Activated CD4-positive, alpha-beta T cell treated with anti-CD3 and anti-CD28 coated beads, Interleukin-2, amount 50 U/mL, for 16 hours (primary cell): ENCODE measurements around the gene KMO.
A peak's percentile ranks its signal among the peaks of the same experiment; 100 is the strongest.

Source experiments
- DNase-seq: peaks from one replicate; pipeline ENCODE4 v3.0.0-alpha.2; 2020

The KMO gene

DNA sequence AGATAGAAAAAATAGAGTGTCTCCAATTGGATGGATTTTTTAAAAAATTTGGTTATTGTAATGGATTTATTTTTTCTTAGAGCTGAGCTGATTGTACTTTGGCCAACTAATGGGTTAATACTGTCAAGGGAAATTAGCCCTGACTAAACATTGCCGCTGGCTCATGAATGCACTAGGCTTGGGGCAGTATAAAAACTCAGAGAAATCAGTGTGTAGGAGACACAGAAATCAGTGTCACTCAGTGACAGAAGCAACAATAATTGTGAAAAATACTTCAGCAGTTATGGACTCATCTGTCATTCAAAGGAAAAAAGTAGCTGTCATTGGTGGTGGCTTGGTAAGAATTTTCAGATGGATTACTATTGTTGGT is at the start of gene KMO:
TSS of gene KMO (plus strand) at position 217 of the 370 bp plus-strand sequence. CDS start at position 284, 67 bp downstream.
- DNase-seq, result no peak

DNA sequence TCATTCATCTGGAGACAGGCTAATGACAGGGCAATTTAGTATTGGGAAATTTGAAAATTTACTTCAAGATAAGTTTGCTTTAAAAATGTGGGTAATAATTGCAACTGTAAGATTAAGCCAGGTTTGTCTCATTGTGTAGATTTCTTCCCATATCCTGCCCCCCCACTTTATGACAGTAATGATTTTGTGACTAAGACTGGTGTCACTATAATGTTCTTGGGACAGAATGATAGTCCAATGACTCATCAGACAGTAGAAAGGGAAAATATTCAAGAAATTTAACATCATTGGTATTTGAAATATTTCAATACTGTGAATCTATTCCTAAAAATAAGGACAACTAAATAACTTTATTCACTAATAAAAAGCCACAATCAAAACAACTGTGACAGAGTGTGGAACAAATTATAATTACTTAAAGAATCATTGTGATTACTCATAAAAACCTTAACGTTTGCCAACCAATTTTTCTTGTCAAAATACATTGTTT is 49.4 kb upstream of the KMO start:
- DNase-seq, result no peak

DNA sequence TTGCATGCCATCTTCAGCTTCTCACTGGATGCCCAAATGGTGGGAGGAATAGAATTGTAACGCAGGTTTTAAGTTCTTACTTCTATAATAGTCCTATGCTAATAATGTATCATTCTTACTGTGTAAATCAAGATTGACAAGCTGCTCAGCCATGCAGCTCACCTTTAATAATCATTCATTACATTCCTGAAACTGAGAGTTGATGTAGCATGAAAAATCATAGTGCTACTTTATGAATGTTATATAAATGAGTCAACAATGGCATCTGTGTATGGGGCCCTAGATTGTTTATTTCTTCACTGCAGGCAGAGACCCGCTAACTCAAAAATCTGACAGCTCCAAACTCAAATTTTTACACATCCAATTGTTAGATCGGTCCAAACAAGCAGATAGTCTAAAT is 47.0 kb upstream of the KMO start:
- DNase-seq, result peak; percentile 23

DNA sequence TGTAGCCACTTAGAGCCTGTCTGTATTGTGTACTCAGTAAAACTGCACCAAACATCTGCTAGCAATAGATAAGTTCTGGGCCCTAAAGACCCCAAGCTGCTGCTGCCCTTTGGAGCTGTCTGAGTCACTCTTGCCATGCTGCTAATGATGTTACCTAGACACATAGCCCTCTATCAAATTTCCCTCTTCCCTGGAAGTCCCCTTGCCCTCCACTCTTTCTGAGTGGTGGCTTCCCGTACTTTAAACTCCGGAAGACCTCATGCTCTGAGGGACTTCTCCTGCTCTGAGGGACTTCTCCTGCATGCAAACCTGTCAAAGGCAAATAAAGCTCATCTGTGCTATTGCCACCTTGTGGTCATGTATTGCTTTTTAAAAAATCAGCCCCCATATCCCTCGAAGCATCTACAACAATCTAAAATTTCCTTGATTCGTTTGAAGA is 46.6 kb upstream of the KMO start:
- DNase-seq, result peak; percentile 18

DNA sequence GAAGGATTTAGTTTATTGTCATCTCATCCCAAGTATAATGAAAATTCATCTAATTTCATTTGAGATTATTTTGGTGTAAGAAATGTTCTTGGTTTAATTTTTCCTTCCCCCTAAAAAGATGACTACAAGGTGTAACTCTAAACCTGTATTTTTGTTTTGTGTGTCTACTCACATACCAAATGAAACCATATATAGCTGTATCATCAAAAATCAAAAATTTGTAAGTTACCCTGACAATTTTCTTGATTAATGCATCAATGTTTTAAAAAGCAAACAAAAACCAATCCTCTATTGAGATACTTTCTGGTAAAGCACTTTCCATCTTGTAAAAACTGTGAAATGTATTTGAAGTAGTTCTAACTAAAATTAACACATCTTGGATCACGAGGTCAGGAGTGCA is 43.4 kb upstream of the KMO start:
- DNase-seq, result no peak

DNA sequence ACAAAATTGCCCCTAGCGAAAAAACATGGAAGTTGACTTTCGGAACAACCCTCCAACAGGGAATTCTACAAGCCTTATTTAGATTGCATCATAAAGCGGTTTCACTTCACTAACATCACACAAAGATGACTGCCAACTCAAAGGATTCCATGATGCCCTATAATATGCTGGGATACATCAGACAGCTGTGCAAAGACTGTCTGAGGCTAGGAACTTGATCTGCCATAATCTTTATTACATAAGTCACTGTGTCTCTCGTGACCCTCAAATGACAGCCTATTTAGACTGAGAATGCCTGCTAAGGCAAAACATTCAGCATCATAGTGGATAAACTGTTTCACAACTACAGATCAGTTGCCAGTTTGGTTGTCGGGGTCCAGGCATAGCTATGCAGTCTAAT is 36.4 kb upstream of the KMO start:
- DNase-seq, result no peak

DNA sequence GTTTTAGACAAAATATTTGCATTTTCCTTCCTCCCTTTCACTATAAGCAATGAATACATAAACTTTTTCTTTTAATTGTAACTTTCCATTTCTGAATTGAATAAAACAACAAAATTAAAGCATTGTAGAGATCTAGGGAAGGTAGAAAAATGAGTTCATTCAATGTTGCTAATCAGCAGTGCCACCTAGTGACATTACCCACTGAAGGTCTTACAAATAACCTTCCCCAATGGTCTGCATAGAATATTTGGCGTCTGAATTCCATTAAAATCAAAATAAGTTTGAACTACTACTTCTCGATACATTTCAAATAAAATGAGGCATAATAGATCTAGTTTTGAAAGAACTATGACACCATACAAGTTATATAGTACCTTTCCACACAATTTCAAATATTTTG is 32.3 kb upstream of the KMO start:
- DNase-seq, result no peak

DNA sequence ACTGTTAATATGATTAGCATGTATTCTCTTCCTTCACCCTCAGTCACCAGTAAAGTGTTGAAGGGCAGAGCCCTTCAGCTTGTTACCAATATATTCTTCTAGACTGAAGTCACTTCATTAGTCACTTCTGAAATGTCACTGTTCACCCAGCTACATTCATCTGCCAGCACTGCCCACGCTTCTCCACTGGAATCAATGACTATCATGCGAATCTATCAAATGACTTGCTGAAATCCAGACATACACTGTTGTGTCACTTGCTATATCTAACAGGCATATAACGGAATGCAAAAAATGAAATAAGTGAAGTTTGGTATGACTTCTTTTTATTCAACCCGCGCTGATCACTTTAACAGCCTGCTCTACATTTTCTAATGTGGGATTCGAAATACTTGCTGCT is 28.7 kb upstream of the KMO start:
- DNase-seq, result no peak

DNA sequence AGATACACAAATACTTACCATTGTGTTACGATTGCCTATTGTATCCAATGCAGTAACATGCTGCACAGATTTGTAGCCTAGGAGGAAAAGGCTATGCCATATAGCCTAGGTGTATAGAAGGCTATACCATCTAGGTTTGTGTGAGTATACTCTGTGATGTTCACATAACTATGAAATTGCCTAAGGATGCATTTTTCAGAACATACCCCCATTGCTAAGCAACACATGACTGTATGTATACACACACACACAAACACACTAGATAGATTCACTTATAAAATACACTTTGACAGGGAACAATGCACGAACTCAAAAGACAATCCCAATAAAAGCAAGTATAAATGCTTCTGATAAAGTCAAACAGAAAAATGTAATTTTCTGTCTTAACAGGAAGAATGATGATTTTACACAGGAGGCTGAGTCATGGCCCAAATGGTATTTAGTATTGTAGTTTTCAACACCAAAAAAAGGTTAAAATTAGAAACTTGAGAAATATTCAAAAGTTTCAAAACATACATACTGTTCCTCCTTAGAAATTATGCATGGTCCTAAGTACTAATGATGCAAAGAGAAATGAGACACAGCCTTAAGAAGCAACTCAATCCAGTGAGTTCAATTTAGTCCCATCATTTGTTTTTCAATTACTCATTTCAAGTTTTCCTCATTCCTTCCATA is 24.9 kb upstream of the KMO start:
- DNase-seq, result no peak

DNA sequence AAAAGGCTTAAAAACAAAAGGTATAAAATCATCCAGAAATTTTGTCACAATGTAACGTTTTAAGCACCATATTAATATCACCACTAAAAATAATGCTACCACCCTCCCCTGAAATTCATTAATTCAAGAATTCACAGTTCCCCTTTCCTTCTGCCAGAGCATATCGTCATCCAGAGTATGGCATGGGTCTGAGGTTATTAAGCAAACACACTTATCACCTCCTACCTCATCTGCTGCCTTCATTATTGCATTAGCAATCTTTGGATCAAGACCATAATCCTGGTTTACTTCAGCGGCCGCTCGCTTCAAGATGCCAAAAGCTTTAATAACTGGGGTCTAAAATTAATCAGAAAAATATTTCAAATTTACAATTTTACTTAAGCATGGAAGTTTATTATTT is 18.8 kb upstream of the KMO start:
- DNase-seq, result no peak

DNA sequence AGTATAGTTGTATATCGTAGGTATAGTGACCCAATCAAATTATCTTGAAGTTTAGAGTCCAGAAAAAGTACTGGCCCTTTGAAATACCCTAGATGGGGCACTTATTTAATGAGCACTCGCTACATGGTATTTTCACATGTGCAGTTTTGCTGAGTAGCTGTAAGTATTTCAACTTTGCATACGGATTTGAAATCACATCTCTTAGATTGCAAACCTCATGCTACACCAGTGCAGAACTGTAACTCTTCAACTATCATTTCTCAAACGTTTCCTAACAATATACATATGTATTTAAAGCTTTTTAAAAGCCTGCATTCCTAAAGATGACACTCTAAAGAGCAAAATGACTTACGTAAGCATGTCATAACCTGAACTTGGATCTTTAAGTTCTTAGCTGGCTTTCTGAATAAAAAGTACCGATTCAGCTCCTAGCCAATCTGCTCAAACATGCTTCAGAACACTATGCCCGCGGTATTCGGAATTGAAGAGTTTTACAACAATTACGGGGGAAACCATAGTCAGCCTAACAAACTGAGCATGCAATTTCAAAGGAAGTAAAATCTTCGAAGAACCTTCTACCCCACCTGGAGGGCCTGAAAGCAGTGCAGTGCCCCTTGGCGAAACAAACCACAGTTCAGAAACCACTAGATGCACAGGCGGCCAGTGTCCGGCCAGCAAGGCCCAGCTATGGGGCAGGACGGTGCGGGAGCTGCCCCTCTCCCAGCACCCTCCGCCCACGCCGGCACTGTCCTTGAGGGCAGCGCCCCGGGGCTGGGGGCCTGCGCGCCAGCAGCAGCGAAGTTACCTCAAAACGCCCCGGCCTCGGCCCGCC is 13.5 kb upstream of the KMO start:
- DNase-seq, result peak; percentile 18

DNA sequence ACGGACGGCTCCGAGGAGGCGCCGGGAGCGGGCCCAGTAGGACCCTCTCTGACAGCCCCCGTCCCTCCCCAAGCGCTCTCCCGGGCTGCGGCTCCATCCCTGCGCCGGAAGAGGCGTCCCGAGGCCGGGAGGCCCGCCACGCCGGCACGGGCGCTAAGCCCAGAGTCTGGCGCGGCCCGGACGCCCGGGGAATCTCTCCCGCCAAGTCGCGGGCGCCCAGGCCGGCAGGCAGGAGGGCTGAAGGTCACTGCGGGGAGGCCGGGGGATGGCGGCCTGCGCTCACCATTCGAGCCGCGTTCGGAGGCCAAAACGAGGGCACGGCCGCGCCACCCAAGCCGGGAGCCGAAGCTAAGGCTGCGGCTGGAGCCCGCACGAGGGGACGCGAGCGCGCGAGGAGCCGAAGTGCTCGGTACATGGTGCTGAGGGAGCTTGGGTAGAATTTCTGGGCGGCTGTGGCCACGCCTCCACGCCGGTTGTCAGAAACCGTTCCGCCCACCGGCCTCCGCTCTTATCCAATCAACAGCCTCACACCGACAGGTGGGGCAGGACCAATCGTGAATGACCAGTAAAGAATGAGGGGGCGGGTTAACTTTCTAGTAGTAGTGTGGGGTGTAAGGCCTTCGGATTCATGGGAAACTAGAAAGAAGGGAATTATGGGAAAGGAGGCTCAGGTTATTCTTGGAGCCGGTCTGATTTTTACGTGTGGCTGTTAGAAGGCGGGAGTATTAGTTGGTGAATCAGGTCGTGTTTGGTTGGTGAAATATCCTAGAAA is 12.7 kb upstream of the KMO start, which contains the start of gene FH:
TSS of gene FH (minus strand) at position 448 of the 772 bp plus-strand sequence. CDS start at position 415, 33 bp downstream.
- DNase-seq, result peak; percentile 98

DNA sequence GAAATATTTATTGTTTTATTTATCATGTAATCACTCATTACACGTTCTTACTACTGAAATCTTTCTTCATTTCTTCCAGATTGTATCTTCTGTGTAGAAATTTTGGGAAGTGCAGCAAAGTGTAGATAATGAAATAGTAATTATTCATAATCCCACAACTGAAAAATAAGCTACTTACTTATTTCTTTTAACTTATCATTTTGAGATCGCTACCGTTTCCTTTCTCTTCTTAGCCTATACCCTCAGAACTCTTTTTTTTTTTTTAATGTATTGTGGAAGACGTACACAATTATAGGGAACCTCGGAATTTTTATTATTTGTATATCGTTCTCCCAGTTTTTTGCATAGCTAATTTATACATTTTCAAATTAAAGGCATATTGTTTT is 12.1 kb upstream of the KMO start:
- no peak for DNase-seq

DNA sequence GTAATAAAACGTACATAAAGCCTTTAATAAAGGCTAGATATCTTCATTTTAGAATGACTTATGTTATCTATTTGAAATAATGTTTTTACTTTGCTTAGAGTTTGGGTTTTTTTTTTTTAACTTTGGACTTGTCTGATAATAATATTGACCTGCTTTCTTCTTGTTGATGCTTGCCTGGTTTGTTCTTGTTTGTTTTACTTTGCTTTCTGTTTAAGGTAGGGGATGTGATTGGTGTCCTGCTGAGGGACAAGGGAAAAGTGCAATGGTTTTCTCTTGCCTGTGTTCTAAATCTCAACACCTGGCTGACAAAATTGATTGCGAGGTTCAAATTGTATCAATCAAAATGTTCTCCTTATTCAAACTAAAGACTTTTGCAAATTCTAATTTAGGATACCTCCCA is 10.5 kb upstream of the KMO start:
- DNase-seq, result no peak

DNA sequence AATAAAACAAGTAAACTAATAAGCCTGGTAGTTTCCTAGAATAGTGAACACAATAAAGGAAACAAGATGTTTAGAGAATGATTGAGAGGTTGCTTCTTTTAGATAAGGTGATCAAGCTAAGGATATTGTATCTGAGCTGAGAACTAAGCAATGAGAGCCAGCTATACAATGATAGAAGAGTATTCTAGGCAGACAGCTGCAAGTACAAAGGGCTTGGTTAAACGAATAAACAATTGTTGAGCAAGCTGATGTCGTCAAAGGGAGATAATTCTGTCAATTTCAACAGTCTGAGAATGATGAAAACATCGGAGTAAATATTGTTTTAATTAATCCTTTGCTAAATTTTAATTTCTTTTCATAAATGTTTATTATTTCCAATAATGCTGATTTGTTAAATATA is 7.2 kb upstream of the KMO start:
- DNase-seq, result no peak

DNA sequence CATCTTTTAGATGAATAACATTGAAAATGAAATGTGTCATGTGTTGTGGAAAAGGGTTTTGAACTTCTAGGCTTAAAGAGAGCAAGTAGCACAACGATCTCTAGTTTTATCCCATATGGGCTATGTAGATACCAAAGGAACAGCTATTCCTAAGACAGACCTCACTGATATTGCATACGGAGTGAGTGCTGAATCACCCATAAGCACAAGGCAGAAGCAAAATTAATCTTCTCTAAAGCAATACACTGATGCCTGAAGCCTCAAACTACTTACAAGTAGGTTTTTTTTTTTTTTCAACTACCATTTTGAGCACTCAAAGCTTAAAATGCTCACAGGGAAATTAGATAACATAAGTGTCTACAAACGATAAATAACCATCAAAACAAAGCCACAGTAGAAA is 5.0 kb upstream of the KMO start:
- no peak for DNase-seq

DNA sequence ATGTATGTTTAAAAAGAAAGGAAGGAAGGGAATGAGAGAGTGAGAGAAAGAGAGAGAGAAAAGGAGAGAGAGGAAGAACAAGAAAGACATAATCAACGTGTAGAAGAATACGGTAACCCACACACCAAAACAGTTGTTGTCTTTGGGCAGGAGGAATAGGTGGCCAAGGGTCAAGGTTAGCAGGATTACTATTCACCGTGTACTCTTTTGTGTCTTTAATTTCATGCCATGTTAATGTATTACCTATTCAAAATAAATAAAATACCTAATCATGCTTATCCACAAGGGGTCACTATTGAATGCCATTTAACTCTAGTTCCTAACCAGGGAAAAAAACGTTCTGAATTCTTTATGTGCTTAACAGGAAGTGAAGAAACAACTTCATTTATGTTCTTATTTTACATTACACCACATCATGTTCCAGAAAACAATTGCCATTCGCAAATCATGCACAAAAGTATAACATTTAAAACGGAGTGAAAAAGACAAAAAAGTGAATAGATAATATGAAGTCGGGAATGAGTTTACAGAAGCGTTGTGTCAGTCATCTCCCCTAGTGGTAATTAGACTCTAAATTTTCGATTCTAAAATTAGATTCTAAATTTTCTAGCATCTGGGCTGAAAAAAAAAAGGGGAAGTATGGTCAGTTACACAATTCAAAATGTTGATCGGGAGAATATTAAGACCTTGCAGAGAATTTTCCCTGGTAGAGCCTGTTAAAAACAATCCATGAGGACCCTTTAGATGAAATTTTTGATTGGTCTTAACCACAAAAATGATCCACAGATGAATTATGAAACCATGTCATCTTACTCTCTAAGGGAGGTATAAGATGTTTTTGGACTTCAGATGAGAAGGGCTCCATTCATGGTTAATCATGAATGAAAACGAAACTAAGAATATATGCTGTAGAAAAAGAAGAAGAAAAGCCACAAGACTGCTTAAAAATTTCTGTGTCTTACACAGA is 700 bp upstream of the KMO start:
- DNase-seq, result peak; percentile 68

DNA sequence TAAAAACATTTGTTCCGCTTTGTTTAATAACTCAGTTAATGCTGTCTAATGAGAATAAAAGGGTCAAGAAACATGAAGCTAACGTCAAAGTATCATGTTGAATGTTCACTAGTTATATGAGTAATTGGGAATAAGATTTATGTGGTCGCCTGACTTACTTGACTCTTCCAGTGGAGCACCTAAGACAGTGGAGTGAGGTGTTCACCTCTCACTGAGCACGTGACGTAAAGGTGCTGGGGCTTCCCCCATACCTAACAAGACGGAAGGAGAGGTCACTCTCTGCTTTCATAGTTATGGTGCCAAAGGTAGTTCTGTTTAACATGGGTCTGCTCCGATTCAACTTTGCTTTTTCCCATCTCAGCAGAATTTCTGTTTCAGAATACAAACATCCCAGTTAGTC is 686 bp downstream of the KMO start:
- DNase-seq, result peak; percentile 25

DNA sequence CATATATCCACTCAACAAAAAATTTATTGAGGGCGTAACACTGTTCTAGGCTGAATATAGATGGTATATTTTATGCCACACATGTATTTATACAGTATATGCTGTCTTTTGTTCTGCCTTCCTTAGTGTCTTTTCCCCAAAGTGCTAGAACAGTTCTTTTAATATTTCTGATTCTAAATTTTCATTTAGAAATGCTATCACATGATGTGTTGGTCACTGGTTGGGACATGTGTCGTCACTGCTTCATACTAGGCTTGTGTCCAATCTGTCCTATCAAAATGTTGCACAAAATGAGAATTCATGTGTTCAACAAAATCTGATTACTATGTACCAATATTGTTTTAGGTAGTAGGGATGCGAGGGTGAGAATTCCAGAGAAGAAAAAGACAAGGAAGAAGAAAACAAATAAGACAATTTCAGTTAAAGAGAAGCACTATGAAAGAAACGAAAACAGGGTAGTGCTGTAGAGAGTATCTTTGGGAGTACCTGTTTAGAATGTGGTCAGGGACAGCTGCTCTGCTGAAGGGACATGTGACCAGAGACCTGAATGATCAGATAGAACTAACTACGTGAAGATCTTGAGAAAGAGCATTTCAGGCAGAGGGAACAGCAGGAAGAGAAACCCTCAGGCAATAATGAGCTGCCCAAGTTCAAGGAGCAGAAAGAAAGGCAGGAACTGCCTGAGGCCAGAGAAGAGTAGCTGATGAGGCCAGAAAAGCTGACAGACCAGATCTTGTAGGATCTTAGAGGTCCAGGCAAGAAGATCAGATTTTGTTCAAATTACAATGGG is 1.3 kb downstream of the KMO start:
- DNase-seq, result no peak

DNA sequence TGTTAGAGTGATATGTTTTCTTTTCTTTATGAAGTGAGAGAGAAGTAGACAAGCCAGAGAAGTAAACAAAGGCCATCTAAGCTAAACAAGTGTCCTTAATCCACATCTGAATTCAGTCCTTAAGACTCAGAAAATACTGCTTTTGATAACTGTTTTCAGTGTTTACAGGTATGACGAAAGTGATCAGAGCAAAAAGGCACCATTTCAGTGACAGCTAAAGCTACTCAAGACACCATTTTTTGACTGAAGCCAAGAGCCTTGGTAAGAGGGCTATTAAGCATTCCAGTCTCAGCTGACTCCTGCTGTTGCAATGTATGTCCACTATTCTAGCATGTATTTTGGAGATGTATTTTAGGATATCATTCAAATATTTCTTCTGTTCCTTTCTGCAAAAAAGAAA is 4.1 kb downstream of the KMO start:
- no peak for DNase-seq

DNA sequence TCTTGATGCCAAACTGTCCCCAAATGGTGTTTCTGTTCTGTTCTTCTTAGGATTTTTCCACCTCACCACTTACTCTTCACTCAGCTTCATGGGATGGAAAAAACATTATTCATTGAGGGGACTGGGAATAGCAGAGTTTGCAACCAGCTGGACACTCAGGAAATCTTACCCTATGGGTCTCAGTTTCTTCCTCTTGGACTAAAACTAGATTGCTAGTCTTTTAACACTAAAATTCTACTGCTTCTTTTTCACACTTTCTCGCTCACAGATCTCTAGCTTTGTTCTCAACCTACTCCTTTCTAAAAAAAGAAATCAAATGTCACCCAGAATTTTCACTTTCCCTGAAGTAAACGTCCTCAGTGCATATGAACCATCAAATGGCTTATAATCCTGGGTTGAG is 4.8 kb downstream of the KMO start:
- DNase-seq, result no peak
